ENCODE results near the gene PLCB1.
"Not testable (repeated sequence)": the region's sequence is repeated elsewhere in the genome, so short reads cannot be mapped to it uniquely, and the experiment has no call there.

PLCB1 gene

DNA sequence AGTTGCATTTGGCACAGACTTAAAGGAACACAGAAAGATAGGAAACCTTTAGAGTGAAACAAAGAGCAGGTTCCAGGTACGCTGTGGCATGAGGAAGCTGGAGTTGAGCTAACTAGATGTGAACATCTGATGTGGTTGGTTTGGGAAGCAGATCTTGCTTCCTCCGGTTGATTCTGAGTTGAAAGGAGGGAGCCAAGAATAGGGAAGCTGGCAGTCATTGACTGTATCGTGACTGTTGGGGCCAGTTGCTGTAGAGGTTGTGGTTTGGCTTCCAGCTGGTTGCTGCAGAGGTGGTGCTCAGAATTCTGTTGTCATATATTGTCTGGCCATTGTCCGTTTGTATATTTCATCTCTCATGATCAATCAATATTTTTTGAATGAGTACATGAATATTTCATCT is 325.9 kb downstream of the PLCB1 start:
- no peak for DNase-seq

DNA sequence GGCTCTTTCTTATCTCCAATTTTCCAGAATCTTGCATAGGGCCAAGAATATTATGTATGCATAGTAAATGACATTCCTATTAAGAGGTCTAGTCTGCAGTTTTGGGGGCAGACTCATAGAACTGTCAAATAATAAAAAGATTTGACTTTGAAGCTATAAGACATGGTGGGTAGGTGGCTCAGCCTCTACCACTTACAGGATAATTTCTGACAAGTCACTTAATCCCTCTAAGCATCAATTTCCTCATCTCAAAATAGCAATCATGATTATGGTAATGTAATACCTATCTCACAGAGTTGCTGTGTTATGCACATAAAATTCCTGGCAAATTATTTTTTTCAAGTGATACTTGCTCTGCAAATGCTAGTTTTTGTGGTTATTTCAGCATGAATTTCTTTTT is 329.1 kb downstream of the PLCB1 start:
- DNase-seq = no peak

DNA sequence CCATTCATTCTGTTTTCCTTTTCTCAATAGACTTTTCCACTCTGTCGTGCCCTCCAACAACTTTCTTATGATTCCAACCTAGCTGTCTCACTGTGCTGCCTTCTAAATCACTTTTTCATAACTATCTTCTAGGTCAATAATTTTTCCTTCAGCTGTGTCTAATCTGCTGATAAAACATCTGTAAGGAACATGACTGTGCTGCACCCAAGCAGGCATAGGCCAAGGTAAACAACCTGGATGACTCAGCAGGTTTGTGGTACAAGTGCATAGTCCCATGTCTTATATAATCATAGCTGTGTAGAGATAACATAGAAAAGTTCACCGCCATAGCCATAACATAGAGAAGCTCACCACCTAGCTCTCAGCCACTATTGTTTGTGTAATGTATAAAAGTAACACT is 332.3 kb downstream of the PLCB1 start:
- no peak for DNase-seq

DNA sequence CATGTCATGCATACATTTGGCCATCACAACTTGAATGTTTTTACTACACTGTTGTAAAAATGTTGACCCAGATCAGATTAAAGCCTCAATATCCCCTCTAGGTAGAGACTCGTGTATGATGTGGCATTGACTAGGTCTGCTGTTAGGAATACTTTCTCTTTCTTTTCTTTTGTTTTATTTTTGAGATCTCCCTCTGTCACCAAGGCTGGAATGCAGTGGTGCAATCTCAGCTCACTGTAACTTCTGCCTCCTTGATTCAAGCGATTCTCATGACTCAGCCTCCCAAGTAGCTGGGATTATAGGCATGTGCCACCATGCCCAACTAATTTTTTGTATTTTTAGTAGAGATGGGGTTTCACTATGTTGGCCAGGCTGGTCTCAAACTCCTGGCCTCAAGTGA is 334.7 kb downstream of the PLCB1 start:
- DNase-seq = not testable (repeated sequence)

DNA sequence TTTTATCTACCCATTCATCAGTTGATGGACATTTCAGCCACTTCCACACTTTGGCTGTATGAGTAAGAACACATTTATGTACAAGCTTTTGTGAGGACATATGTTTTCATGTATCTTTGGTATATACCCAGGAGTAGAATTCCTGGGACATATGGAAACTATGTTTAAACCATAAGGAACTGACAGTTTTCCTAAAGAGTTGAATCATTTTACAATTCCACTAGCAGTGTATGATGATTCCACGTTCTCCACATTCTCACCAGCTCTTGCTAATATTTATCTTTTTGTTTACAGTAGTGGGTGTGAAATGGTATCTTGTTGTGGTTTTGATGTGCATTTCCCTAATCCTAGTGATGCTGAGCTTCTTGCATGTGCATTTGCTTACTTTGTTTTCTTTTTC is 338.1 kb downstream of the PLCB1 start:
- DNase-seq = no peak

DNA sequence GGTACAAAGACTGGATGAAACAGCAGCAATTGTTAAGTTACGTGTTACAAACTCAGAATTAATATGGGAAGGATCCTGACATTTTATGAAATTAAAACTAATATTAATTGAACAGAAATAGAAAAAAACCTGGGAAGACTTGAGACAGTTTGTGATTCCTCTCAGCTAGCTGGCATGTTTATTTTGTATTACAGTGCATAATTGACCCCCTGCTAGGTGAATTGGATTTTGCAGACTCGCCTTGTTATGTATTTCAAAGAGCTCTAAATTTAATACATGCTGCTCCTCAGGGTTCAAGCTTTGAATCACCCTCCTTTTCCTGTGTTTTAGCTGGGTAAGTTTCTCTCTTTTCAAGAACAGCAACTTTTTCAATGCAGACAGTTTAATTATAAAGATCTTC is 339.4 kb downstream of the PLCB1 start:
- no peak for DNase-seq

DNA sequence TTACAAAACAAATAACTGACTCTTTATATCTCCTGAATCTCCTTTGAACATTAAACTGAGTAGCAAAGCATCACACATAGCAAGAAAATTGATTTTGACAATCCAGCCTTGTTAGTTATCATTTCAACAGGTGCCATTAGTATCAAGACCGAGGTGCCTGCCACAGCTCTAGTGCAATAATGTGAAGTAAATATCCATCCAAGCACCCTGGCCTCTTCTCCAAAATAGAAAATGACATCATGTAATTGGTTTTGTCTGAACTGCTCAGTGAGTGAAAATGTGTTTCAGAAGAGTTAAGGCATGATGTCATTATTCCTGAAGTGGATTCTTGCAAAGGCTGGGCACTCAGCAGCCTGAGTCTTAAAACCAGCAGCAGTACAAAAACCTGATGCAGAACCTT is 341.4 kb downstream of the PLCB1 start:
- DNase-seq = no peak

DNA sequence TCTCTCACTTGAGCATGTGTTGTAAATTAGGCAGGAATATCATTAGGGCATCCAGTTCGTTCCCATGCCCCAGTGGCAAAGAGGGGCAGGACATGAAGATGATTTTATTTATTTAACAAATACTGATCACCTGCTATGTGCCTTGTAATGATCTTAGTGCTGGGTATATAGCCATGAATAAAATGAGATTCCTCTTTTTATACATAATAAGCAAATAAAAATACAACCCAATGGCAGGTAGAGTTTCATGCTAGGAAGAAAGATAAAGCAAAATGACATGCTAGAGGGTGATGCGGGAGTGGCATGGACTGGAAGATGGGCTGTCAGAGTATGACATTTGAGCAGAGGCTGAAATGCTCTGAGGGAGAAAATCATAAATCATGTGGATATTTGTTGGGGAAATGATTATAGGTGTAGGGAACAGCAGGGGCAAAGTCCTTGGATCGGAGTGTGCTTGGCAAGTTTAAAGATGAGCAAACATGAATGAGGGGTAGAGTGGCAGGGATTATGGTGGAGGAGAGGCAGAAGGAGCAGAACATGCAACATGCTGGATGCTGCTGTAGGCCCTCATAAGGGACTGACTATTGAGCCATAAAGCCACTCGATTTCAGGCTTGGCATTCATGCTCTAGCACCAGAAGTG is 342.1 kb downstream of the PLCB1 start:
- no peak for DNase-seq

DNA sequence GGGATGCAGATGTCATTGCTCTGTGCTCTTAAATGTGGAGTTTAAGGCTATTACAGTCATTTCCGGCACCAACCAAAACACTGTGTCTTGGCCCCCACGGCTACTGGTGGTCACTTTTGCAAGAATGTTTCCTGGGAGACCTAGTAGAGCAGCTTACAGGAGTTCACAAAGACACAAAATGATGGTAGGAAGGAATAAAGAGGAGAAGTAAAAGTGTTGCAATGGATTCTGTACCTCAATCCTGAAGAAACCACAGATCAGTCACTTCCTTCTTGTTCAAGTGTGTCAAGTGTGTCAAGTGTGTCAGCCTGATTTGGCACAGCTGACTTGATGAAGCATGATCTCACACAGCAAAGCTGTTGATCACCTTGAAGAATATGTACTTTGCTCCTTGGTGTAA is 344.0 kb downstream of the PLCB1 start:
- DNase-seq = no peak

DNA sequence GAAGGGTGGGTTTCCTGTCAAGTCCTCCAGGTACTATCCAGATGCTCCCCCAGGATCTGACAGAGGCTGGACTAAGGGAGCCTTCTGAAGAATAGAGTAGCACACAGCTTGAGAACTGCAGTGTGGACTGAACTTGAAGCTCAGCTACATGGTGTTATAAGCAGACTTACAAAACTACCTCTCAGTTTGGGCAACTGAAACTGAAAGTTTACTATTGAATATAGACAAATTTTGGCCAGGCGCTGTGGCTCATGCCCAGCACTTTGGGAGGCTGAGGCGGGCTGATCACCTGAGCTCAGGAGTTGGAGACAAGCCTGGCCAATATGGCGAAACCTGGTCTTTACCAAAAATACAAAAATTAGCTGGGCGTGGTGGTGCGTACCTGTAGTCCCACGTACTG is 348.5 kb downstream of the PLCB1 start:
- DNase-seq = no peak

DNA sequence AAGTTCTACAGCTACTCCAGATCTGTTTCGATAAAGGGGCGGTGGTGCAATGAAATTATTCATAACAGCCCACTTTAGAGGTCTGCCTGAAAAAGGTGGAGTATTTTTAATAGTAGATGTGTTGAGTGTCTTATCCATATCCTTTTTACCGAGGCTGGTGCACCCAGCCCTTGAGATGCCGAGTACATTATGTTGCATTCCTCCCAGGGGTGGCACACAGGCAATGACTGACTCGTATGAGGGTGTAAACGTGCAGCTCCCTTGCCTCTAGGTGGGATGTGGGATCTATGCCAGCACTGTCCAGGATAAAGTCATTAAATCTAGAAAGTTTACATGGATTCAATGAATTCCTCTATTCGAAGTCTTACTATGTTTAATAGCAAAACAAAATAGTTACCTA is 355.6 kb downstream of the PLCB1 start:
- no peak for DNase-seq

DNA sequence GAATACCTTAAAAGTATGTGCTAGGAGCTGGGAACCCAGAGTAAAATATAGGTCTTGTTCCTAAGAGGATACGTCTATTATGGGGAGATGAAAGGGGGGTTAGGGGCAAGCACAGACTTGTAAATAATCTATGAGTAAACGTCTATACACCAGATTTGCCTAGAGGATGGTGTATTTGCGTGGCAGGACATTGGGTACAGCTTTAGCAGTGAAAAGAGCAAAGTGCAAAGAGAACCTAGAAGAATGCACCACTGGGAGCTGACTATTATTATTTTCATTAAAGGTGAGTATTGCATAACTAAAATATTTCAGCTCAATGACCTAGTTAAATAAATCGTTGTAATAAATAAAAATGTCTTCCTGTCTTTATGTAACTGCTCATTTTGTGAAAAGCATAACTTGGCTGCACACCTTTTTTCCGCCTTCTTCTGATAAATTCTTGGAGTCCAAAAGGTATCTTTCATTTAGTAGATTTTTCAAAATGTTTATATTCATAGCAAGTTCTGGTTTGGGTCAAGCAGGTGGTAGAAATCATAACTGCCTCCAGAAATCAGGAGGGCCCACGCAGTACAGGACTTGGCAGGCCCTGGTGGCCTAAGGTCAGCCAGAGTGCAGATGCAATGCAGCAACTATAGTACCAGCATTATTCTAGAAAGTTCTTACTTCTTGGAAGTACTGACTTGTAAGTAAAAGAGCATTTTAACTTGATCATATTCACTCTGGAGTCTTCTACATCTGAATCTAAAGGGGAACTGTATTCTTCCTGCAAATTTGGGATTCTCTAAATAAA is 357.2 kb downstream of the PLCB1 start:
- no peak for DNase-seq

DNA sequence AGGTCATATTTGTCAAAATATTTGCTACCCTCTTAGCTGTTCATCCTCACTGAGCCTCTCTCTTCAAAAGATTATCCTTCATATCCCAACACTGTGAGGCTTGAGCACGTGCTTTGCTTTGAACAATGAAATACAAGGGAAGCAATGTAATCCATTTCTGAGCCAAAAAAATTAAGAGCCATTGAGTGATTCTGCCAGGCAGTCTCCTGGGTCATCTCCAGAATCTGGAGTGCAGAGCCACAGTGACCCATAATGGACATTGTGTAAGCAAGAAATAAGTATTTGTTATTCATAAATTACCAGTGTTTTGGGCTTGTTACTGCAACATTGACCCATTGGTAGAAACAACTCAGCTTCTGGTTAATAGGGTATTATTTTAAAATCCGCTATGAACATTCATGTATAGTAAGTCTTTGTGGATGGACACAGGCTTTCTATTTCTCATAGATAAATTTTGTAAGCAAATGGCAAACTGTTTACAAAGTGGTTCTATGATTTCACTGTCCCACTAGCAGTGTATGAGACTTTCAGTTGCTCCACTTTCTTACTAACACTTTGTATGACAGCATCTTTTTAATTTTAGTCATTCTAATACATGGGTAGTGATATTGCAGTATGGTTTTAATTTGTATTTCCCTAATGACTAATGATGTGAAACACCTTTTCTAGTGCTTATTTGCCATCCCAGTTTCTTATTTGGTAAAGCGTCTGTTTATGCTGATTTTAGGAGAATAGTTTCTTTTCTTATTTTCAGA is 358.2 kb downstream of the PLCB1 start:
- no peak for DNase-seq

DNA sequence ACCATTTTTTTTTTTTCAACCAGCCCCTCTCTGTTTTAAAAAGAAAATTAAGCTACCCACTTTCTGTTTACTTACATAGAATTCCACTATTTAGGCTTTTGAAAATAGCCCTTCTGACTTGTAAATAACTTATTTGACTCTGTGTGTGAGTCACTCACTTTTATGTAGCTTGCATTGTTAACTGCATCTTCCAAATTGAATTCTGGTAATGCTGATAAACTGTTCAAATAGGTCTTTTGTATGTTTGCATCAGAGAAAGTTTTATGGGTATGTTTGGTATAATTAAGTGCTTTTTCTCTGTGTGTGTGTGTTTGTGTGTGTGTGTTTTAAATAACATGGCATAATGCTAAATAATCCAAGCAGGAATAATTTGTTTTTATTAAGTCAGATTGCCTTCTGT is 360.1 kb downstream of the PLCB1 start:
- DNase-seq = no peak

DNA sequence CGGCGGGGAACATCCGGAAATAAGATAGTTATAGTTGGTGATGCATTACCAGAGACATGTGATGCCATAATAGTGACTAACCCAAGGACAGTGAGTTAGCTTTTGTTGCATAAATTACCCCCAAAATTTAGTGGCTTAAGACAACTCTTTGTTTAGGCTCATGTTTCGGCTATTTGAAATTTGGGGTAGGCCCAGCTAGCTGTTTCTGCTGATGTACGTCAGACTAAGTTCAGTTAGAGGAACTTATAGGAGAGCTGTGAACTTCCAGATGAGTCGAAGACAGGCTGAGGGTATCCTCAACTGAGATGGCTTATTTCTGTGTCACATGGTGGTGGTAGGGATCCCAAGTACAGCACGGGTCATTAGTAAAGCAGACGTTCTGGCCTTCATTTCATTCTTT is 366.5 kb downstream of the PLCB1 start:
- DNase-seq = no peak

DNA sequence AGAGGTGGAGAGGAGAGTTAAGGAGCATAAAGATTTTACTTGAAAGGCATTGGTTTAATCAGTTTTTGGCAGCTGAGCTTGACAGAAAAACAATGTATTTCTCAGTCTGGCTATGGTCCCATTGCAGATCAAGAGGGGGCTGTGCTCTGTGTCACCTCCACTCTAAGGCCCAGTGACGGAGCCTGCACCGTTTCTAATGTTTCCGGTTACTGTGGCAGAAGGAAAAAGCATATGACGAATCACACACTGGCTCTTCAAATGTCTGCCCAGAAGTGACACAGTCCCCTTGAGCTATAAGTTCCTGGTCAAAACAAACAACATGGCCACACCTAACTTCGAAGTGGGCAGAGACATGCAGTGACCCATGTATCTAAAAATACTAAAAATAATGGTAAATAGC is 372.0 kb downstream of the PLCB1 start:
- DNase-seq = no peak

DNA sequence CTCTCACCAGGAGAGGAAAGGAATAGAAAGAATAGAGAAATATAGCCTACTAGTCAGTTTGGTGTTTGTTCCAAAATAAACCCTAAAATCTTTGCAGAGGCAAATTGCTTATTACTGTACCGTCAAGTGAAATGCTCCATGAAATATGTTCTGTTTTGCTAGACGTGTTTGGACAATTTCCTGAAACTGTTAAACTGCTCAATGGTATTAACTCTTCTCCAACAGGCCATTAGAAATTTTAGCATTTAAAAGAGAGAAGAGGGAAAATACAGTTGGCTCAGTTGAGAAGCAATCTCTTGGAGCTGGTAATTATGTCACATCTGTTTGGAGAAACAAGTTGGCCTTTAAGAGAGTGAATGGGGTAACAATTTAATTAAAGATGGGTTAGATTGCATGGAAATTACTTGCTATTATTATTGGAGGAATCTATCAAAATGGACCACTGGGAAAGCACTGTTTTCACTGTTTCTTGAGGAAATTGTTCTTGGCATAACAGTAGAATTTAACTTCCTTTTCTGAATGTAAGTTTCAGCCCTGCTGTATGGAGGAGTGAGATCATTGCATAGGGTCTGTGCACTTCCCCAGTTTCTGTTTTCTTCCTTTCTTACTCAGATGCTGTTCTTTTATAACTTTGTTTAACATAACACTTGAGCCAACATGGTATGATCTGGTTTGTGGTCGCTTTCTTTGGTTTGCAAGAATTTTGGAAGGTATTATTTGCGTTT is 373.6 kb downstream of the PLCB1 start:
- DNase-seq = no peak

DNA sequence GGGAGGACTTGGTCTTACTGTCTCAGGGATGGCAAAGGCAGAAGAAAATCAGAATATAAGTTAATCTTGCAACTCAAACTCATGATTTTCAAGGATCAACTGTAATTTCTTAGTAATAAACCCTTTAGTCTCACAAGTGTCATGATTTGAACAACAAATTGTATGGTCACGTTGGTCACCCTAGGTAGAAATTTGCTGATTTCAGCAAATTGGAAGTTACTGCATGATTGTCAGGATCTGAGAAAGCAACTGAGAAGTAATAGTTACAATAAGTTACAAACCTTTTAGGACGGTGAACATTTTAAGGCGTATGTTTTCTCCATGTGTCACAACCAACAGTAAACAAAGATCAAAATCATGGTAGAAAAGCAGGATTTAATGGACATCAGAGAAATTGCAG is 375.2 kb downstream of the PLCB1 start:
- no peak for DNase-seq

DNA sequence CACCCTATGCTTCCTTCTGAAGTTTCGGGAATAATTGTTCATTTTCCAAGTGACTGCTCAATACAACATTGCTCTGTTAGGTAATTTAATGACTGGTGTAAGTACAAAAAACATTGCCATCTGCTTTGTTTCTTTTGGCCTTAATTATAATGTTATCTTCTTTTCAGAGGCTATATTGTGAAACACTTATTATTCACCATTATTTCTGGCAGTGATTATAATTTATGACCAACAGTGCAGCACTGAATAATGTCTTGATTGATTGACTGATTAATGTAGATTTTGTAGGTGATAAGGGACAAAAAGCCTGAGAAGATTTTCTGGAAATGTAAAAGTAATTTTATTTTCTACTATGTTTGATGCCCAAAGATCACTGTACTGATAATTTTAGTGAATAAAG is 377.7 kb downstream of the PLCB1 start:
- no peak for DNase-seq

DNA sequence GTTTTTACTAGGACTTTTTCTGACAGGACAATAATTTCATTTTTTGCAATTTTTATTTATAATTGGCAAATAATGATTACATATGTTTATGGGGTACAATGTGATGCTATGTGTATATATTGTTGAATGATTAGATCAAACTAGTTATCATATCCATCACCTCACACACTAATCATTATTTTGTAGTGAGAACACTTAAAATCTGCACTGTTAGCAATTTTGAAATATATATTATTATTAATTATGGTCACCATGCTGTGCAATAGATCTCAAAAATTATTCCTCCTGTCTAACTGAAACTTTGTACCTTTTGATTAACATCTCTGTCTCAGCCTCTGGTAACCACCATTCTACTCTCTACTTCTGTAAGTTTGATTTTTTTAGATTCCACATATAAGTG is 378.7 kb downstream of the PLCB1 start:
- DNase-seq = no peak

DNA sequence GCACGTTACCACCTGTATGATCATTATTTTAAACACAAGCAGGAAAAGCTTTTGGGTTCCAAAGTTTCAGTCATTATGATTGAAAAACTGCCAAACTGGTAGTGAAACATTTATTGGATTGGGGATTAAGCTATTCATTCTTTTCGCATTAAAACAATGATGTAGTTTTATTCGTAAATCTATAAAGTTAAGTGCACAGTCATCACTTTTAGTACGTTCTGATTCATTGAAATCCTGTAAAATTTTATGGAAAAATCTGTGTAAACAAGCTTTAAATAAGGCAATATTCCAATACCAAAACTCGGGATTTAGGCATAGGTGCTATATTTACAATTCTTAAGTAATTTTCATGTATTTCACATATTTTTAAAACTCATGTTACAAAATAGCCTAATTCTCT is 379.9 kb downstream of the PLCB1 start:
- no peak for DNase-seq

DNA sequence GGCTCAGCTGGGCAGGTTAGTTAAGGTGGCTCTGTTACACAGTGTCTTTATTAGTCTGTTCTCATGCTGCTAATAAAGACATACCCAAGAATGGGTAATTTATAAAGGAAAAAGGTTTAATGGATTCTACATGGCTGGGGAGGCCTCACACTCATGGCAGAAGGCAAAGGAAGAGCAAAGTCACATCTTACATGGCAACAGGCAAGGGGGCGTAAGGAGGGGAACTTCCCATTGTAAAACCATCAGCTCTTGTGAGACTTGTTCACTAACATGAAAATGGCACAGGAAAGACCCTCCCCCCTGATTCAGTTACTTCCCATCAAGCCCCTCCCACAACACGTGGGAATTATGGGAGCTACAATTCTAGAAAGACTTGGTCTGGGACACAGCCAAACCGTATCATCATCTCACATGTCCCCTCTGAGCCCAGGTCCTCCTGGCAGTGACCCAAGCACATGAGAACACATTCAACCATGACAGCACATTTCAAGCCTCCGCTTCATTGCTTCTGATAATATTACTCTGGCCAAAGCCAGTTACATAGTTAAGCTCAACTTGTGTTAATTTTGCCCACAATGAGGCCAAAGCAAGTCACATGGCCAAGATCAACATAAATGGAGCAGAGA is 383.9 kb downstream of the PLCB1 start:
- DNase-seq = no peak

DNA sequence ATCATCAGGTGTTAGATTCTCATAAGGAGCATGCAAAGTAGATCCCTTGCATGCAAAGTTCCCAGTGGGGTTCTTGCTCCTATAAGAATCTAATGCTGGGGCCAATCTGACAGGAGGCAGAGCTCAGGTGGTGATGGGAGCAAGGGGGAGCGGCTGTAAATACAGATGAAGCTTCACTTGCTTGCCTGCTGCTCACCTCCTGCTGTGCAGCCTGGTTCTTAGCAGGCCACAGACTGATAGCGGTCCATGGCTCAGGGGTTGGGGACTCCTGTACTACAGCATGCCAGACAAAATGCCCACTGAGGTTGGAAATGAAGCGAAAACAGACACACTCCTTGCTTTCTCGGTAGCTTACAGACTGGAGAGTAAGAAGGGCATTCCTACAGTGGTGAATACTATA is 386.8 kb downstream of the PLCB1 start:
- no peak for DNase-seq

Data from NCI-H524 treated with DMSO at 0.1 percent for 48 hours (cell line).